SK-N-SH (cell line): ENCODE results near the gene CKMT2. TPM values are rescaled to one million over a fixed set of nuclear protein-coding genes. Genes with fewer than 3 reads are reported as not detected.
"Not testable (repeated sequence)": the region's sequence is repeated elsewhere in the genome, so short reads cannot be mapped to it uniquely, and the experiment has no call there.

Experiments used
- CTCF ChIA-PET: fragments of 300-600, 350-600 bp; formaldehyde crosslinking; extraction: SDS; loops from one replicate; lab custom pipeline; 2021; lab: Yijun Ruan, JAX
- POLR2A ChIA-PET: fragments of 350-600 bp; sonication (Branson Sonifier 250); formaldehyde crosslinking; extraction: SDS; loops from one replicate; lab custom pipeline; 2020; ENCODE audit warnings: antibody characterized with exemption, inconsistent platforms; lab: Yijun Ruan, JAX
- DNase-seq: peaks from one replicate; pipeline ENCODE4 v3.0.0; 2012
- H2AFZ ChIP-seq: fragments of 200-600 bp; sonication (generic); 2 replicates; pipeline ENCODE4 v1.8.1; 2016; ENCODE audit warnings: antibody characterized with exemption, mild to moderate bottlenecking, low read depth
- H3F3A ChIP-seq: fragments of 200-600 bp; sonication (generic); replicated peaks from 2 replicates; pipeline ENCODE3; 2016; ENCODE audit warnings: antibody characterized with exemption, mild to moderate bottlenecking; ENCODE audit not compliant: insufficient read depth
- H3K27ac ChIP-seq, 2 experiments: fragments of 200-500 bp in 1 of 2; fragments of 200-600 bp in 1 of 2; sonication (Bioruptor generic) in 1 of 2; sonication (generic), shearing (Covaris generic) in 1 of 2; 2 replicates each; pipeline versions ENCODE4 v1.5.1 to v1.6.1; 2014 to 2016; ENCODE audit warnings: low read depth in 2 of 2, inconsistent platforms in 1 of 2, low read length in 1 of 2, mild to moderate bottlenecking in 1 of 2, mixed read lengths in 1 of 2
- H3K27me3 ChIP-seq: fragments of 200-600 bp; sonication (generic), shearing (Covaris generic); 2 replicates; pipeline ENCODE4 v1.6.1; 2016; ENCODE audit warnings: mixed run types; ENCODE audit not compliant: insufficient read depth
- H3K36me3 ChIP-seq, 2 experiments: fragments of 200-500 bp in 1 of 2; fragments of 200-600 bp in 1 of 2; sonication (Bioruptor generic) in 1 of 2; sonication (generic) in 1 of 2; replicated peaks in 1 of 2; 2 replicates each; pipeline versions ENCODE3 to v1.5.1; 2014 to 2016; ENCODE audit warnings: low read length in 1 of 2, mild to moderate bottlenecking in 1 of 2; ENCODE audit not compliant: insufficient read depth in 2 of 2, control insufficient read depth in 1 of 2
- H3K4me1 ChIP-seq, 2 experiments: fragments of 200-500 bp in 1 of 2; fragments of 200-600 bp in 1 of 2; sonication (Bioruptor generic) in 1 of 2; sonication (generic), shearing (Covaris generic) in 1 of 2; 2 replicates each; pipeline versions ENCODE4 v1.5.1 to v1.6.1; 2014 to 2016; ENCODE audit warnings: low read depth in 1 of 2, low read length in 1 of 2, mixed run types in 1 of 2; ENCODE audit not compliant: insufficient read depth in 2 of 2, control insufficient read depth in 1 of 2
- H3K4me2 ChIP-seq: fragments of 200-600 bp; sonication (generic), shearing (Covaris generic); 2 replicates; pipeline ENCODE4 v1.6.1; 2017; ENCODE audit warnings: mixed run types
- H3K4me3 ChIP-seq, 2 experiments: fragments of 200-500 bp in 1 of 2; fragments of 200-600 bp in 1 of 2; sonication (Bioruptor generic) in 1 of 2; sonication (generic), shearing (Covaris generic) in 1 of 2; 2 replicates each; pipeline versions ENCODE4 v1.5.1 to v1.8.1; 2014 to 2016; ENCODE audit warnings: low read depth in 2 of 2, inconsistent platforms in 1 of 2, low read length in 1 of 2, mild to moderate bottlenecking in 1 of 2, mixed read lengths in 1 of 2, moderate library complexity in 1 of 2
- H3K79me2 ChIP-seq: fragments of 200-600 bp; sonication (generic); 2 replicates; pipeline ENCODE4 v1.8.1; 2017; ENCODE audit warnings: mild to moderate bottlenecking; ENCODE audit not compliant: insufficient read depth
- H3K9ac ChIP-seq: fragments of 200-600 bp; sonication (generic); 2 replicates; pipeline ENCODE4 v1.6.1; 2017; ENCODE audit warnings: mixed run types
- H3K9me2 ChIP-seq: fragments of 200-600 bp; sonication (generic); 2 replicates; pipeline ENCODE4 v1.6.1; 2017; ENCODE audit warnings: mixed run types
- H3K9me3 ChIP-seq: fragments of 200-600 bp; sonication (generic); 2 replicates; pipeline ENCODE4 v1.6.1; 2017; ENCODE audit warnings: mixed run types, mild to moderate bottlenecking, moderate library complexity
- H4K20me1 ChIP-seq: fragments of 200-600 bp; sonication (generic); 2 replicates; pipeline ENCODE4 v1.6.1; 2017; ENCODE audit warnings: mild to moderate bottlenecking, mixed run types; ENCODE audit not compliant: insufficient read depth
- EP300 ChIP-seq, 2 experiments: IDR thresholded peaks; 2 replicates each; pipeline versions ENCODE4 v1.4.0 to v1.6.1; 2012; ENCODE audit warnings: borderline replicate concordance in 1 of 2, low read depth in 1 of 2, low read length in 1 of 2
- FOXJ3 ChIP-seq: sonication (generic); formaldehyde crosslinking; IDR thresholded peaks from 2 replicates; pipeline ENCODE4 v1.5.1; 2020; ENCODE audit warnings: mild to moderate bottlenecking, missing genetic modification reagents
- FOXM1 ChIP-seq: IDR thresholded peaks from 2 replicates; pipeline ENCODE4 v1.4.0; 2012; ENCODE audit warnings: low read depth, mild to moderate bottlenecking
- MAX ChIP-seq: IDR thresholded peaks from 2 replicates; pipeline ENCODE4 v1.4.0; 2012; ENCODE audit warnings: low read depth
- PBX3 ChIP-seq: IDR thresholded peaks from 2 replicates; pipeline ENCODE4; 2012
- RAD21 ChIP-seq: IDR thresholded peaks from 2 replicates; pipeline ENCODE4 v1.6.1; 2012; ENCODE audit warnings: mild to moderate bottlenecking, low read length
- RXRA ChIP-seq: IDR thresholded peaks from 2 replicates; pipeline ENCODE4 v1.4.0; 2012; ENCODE audit warnings: low read depth, mild to moderate bottlenecking, borderline replicate concordance
- SIN3A ChIP-seq: IDR thresholded peaks from 2 replicates; pipeline ENCODE4 v1.6.1; 2012; ENCODE audit warnings: low read depth, mild to moderate bottlenecking, low read length, moderate library complexity, borderline replicate concordance
- USF1 ChIP-seq: IDR thresholded peaks from 2 replicates; pipeline ENCODE4 v1.4.0; 2012; ENCODE audit warnings: low read depth, borderline replicate concordance
- YY1 ChIP-seq: IDR thresholded peaks from 2 replicates; pipeline ENCODE4 v1.4.0; 2012; ENCODE audit warnings: low read depth, mild to moderate bottlenecking
- WGBS: methylation state at CpG from one replicate; pipeline ENCODE4 v1.1.6; 2017; ENCODE audit warnings: low lambda C conversion rate; 5-methylcytosine and 5-hydroxymethylcytosine counted together
- polyA plus RNA-seq, 3 experiments: library from polyadenylated mRNA; depleted of rRNA; stranded (reverse); fragments of >200 nt; gene quantifications; 2 replicates each; pipeline ENCODE4 v1.2.3, GENCODE V29; 2012

Gene CKMT2
- polyA plus RNA-seq, 1 of the 3 experiments (the other 2 are of a cell fraction): not detected

- no peak for TF ChIP-seq EP300 (IDR thresholded peaks at IDR 0.05; ENCODE audit: borderline replicate concordance in 1 of 2, low read depth in 1 of 2, low read length in 1 of 2)
- TF ChIP-seq SIN3A: no peak
- TF ChIP-seq RAD21: no peak
- no peak for TF ChIP-seq FOXJ3 (CRISPR knock-in tag)
- TF ChIP-seq USF1: no peak
- no peak for TF ChIP-seq MAX
- TF ChIP-seq, all 33 proteins: peak for 0
These were observed 57.0 kb downstream of the CKMT2 start (continued) for GRCh38 chr5:81290146-81290545.

GRCh38 chr5:81292130-81292529, 59.0 kb downstream of the CKMT2 start:
- 89% methylated on average over 2 of the region's 2 CpGs for WGBS
- Histone ChIP-seq H3K4me3 (no peak overlapping the region), H3K79me2 (peaks cover 59% of the 10 kb centered on the region), H3K9me3 (no peaks in the 10 kb centered on the region), H3K27ac (no peak overlapping the region), H4K20me1 (no peaks in the 10 kb centered on the region), H3K4me1 (no peaks in the 10 kb centered on the region), H3K9ac (no peak overlapping the region), H3K4me2 (no peak overlapping the region), H3K36me3 (peaks cover 0 to 3% of the 10 kb centered on the region in 2 experiments), H3K9me2 (no peaks in the 10 kb centered on the region), H2AFZ (no peak overlapping the region), H3F3A (no peaks in the 10 kb centered on the region), H3K27me3 (no peaks in the 10 kb centered on the region)
- ChIA-PET POLR2A (no interaction called here), CTCF (interaction anchor here (0.8 to 1.8 kb wide), 3 partner anchors 8 to 98 kb away, joined by 3 to 10 read pairs (median 3); no protein-coding TSS in a partner anchor)
- no peak for TF ChIP-seq PBX3
- TF ChIP-seq YY1: no peak
- no peak for TF ChIP-seq RXRA
- no peak for TF ChIP-seq FOXM1
- no peak for TF ChIP-seq MAX
- DNase-seq: no peak

- H3K9me2 ChIP-seq, H3K4me3 ChIP-seq, H3K4me1 ChIP-seq, H3K27ac ChIP-seq, H4K20me1 ChIP-seq, H2AFZ ChIP-seq, H3K9ac ChIP-seq, H3K4me2 ChIP-seq, H3K9me3 ChIP-seq, H3K36me3 ChIP-seq, H3F3A ChIP-seq, DNase-seq, CTCF ChIA-PET, H3K27me3 ChIP-seq, POLR2A ChIA-PET: not testable (repeated sequence)
- WGBS: 91% methylated on average over 5 of the region's 5 CpGs
- H3K79me2 ChIP-seq: peaks cover 69% of the 10 kb centered on the region
These were observed 60.9 kb downstream of the CKMT2 start for GRCh38 chr5:81294021-81294420.
